T-helper 1 cell treated with Interleukin-12 subunit alpha and Interleukin-12 subunit beta and Interleukin-4 antibody, amounts not matched to agents 30 μg/mL and 1 μg/mL, for 36 hours (primary cell): Measurements from ENCODE around the gene MOCS1.
A peak's percentile ranks its signal among the peaks of the same experiment; 100 is the strongest.
"Not testable (repeated sequence)": the region's sequence is repeated elsewhere in the genome, so short reads cannot be mapped to it uniquely, and the experiment has no call there.

Experiments used
- H3K27ac Mint-ChIP-seq: one replicate; pipeline ENCODE4 v1.8.0; 2021; ENCODE audit warnings: mild to moderate bottlenecking, mixed read lengths
- H3K27me3 Mint-ChIP-seq: one replicate; pipeline ENCODE4 v1.8.0; 2021; ENCODE audit warnings: low read depth, mixed read lengths
- H3K36me3 Mint-ChIP-seq: one replicate; pipeline ENCODE4 v1.8.0; 2021; ENCODE audit warnings: low read depth, mixed read lengths
- H3K4me1 Mint-ChIP-seq: one replicate; pipeline ENCODE4 v1.8.0; 2021; ENCODE audit warnings: low read depth, mixed read lengths
- H3K4me3 Mint-ChIP-seq: one replicate; pipeline ENCODE4 v1.8.0; 2021; ENCODE audit warnings: mild to moderate bottlenecking, moderate library complexity, mixed read lengths
- H3K9me3 Mint-ChIP-seq: one replicate; pipeline ENCODE4 v1.8.0; 2021; ENCODE audit warnings: mixed read lengths

Gene MOCS1

GRCh38 chr6:39934131-39934757 lies at the start of gene MOCS1:
Gene MOCS1, minus strand, starts transcription at chr6:39934462. Its CDS starts 45 bp downstream, at chr6:39934417.
- H3K36me3 Mint-ChIP-seq = no peaks in the 10 kb centered on the region
- peak within 1 kb of the TSS; percentile 74 for H3K4me3 Mint-ChIP-seq
- H3K9me3 Mint-ChIP-seq = no peaks in the 10 kb centered on the region
- H3K27me3 Mint-ChIP-seq = peaks cover 35% of the 10 kb centered on the region
- peaks cover 3% of the 10 kb centered on the region for H3K4me1 Mint-ChIP-seq
- no peak within 1 kb of the TSS for H3K27ac Mint-ChIP-seq

GRCh38 chr6:39984051-39984450 lies 49.8 kb upstream of the MOCS1 start:
- Mint-ChIP-seq H3K9me3 (no peaks in the 10 kb centered on the region), H3K36me3 (no peaks in the 10 kb centered on the region)

GRCh38 chr6:39983193-39983592 lies 48.9 kb upstream of the MOCS1 start:
- no peaks in the 10 kb centered on the region for H3K36me3 Mint-ChIP-seq
- no peaks in the 10 kb centered on the region for H3K9me3 Mint-ChIP-seq
- no peak overlapping the region for H3K4me3 Mint-ChIP-seq
- peaks cover 7% of the 10 kb centered on the region for H3K27me3 Mint-ChIP-seq
- no peaks in the 10 kb centered on the region for H3K4me1 Mint-ChIP-seq
- H3K27ac Mint-ChIP-seq = no peak overlapping the region

More at GRCh38 chr6:39984051-39984450, 49.8 kb upstream of the MOCS1 start:
- Mint-ChIP-seq H3K4me3 (no peak overlapping the region), H3K27me3 (peaks cover 7% of the 10 kb centered on the region), H3K27ac (no peak overlapping the region), H3K4me1 (no peaks in the 10 kb centered on the region)

GRCh38 chr6:39982720-39983119 lies 48.5 kb upstream of the MOCS1 start:
- H3K27me3 Mint-ChIP-seq = peaks cover 7% of the 10 kb centered on the region
- no peak overlapping the region for H3K4me3 Mint-ChIP-seq
- H3K9me3 Mint-ChIP-seq = no peaks in the 10 kb centered on the region
- H3K36me3 Mint-ChIP-seq = no peaks in the 10 kb centered on the region
- no peak overlapping the region for H3K27ac Mint-ChIP-seq
- no peaks in the 10 kb centered on the region for H3K4me1 Mint-ChIP-seq

GRCh38 chr6:39980839-39981580 lies 46.7 kb upstream of the MOCS1 start:
- H3K4me1 Mint-ChIP-seq = no peaks in the 10 kb centered on the region
- H3K27me3 Mint-ChIP-seq = peaks cover 7% of the 10 kb centered on the region
- H3K36me3 Mint-ChIP-seq = no peaks in the 10 kb centered on the region
- no peak overlapping the region for H3K27ac Mint-ChIP-seq
- no peaks in the 10 kb centered on the region for H3K9me3 Mint-ChIP-seq
- no peak overlapping the region for H3K4me3 Mint-ChIP-seq

- no peaks in the 10 kb centered on the region for H3K9me3 Mint-ChIP-seq
- H3K4me3 Mint-ChIP-seq = no peak overlapping the region
- H3K27me3 Mint-ChIP-seq = peaks cover 7% of the 10 kb centered on the region
- no peaks in the 10 kb centered on the region for H3K36me3 Mint-ChIP-seq
- H3K4me1 Mint-ChIP-seq = no peaks in the 10 kb centered on the region
- H3K27ac Mint-ChIP-seq = no peak overlapping the region
Measured at GRCh38 chr6:39979461-39980328, 45.4 kb upstream of the MOCS1 start.

- no peaks in the 10 kb centered on the region for H3K36me3 Mint-ChIP-seq
- H3K27me3 Mint-ChIP-seq = peaks cover 4% of the 10 kb centered on the region
- H3K4me3 Mint-ChIP-seq = no peak overlapping the region
- no peaks in the 10 kb centered on the region for H3K4me1 Mint-ChIP-seq
- no peaks in the 10 kb centered on the region for H3K9me3 Mint-ChIP-seq
- H3K27ac Mint-ChIP-seq = no peak overlapping the region
Measured at GRCh38 chr6:39978240-39978639, 44.0 kb upstream of the MOCS1 start.

GRCh38 chr6:39973661-39974060 lies 39.4 kb upstream of the MOCS1 start:
- H3K4me1 Mint-ChIP-seq = no peaks in the 10 kb centered on the region
- peaks cover 4% of the 10 kb centered on the region for H3K27me3 Mint-ChIP-seq
- no peak overlapping the region for H3K4me3 Mint-ChIP-seq

GRCh38 chr6:39972717-39973116 lies 38.5 kb upstream of the MOCS1 start:
- not testable (repeated sequence) for H3K27me3 Mint-ChIP-seq, H3K36me3 Mint-ChIP-seq, H3K9me3 Mint-ChIP-seq, H3K4me3 Mint-ChIP-seq, H3K4me1 Mint-ChIP-seq, H3K27ac Mint-ChIP-seq

More at GRCh38 chr6:39973661-39974060, 39.4 kb upstream of the MOCS1 start:
- Mint-ChIP-seq H3K36me3 (no peaks in the 10 kb centered on the region), H3K9me3 (no peaks in the 10 kb centered on the region), H3K27ac (no peak overlapping the region)

GRCh38 chr6:39971131-39971530 lies 36.9 kb upstream of the MOCS1 start:
- not testable (repeated sequence) for H3K27me3 Mint-ChIP-seq, H3K4me3 Mint-ChIP-seq, H3K36me3 Mint-ChIP-seq, H3K27ac Mint-ChIP-seq, H3K4me1 Mint-ChIP-seq, H3K9me3 Mint-ChIP-seq

- peaks cover 11% of the 10 kb centered on the region for H3K27me3 Mint-ChIP-seq
- no peak overlapping the region for H3K27ac Mint-ChIP-seq
- no peaks in the 10 kb centered on the region for H3K4me1 Mint-ChIP-seq
- no peaks in the 10 kb centered on the region for H3K9me3 Mint-ChIP-seq
- H3K36me3 Mint-ChIP-seq = no peaks in the 10 kb centered on the region
- H3K4me3 Mint-ChIP-seq = no peak overlapping the region
Measured at GRCh38 chr6:39965751-39966150, 31.5 kb upstream of the MOCS1 start.

GRCh38 chr6:39964530-39964929 lies 30.3 kb upstream of the MOCS1 start:
- Mint-ChIP-seq H3K36me3 (no peaks in the 10 kb centered on the region), H3K27me3 (peaks cover 8% of the 10 kb centered on the region), H3K4me3 (no peak overlapping the region), H3K9me3 (no peaks in the 10 kb centered on the region), H3K4me1 (no peaks in the 10 kb centered on the region), H3K27ac (no peak overlapping the region)

- H3K4me3 Mint-ChIP-seq = no peak overlapping the region
- no peaks in the 10 kb centered on the region for H3K4me1 Mint-ChIP-seq
- H3K9me3 Mint-ChIP-seq = no peaks in the 10 kb centered on the region
- no peaks in the 10 kb centered on the region for H3K36me3 Mint-ChIP-seq
- peaks cover 8% of the 10 kb centered on the region for H3K27me3 Mint-ChIP-seq
- no peak overlapping the region for H3K27ac Mint-ChIP-seq
Measured at GRCh38 chr6:39964094-39964493, 29.8 kb upstream of the MOCS1 start.

GRCh38 chr6:39962831-39963230 lies 28.6 kb upstream of the MOCS1 start:
- Mint-ChIP-seq H3K36me3 (no peaks in the 10 kb centered on the region), H3K4me3 (no peak overlapping the region), H3K4me1 (no peaks in the 10 kb centered on the region), H3K9me3 (no peaks in the 10 kb centered on the region), H3K27me3 (peaks cover 8% of the 10 kb centered on the region), H3K27ac (no peak overlapping the region)

- Mint-ChIP-seq H3K36me3 (no peaks in the 10 kb centered on the region), H3K4me3 (no peak overlapping the region), H3K9me3 (no peaks in the 10 kb centered on the region), H3K27me3 (peaks cover 8% of the 10 kb centered on the region), H3K4me1 (no peaks in the 10 kb centered on the region), H3K27ac (no peak overlapping the region)
Measured at GRCh38 chr6:39961178-39961577, 26.9 kb upstream of the MOCS1 start.
